HS-5 (cell line): ENCODE data around the gene HEG1.
"Not testable (repeated sequence)": the region's sequence is repeated elsewhere in the genome, so short reads cannot be mapped to it uniquely, and the experiment has no call there.

Experiments
- DNase-seq: peaks from one replicate; pipeline ENCODE4 v3.0.0-alpha.2; 2012; ENCODE audit warnings: low read depth

HEG1 gene

GRCh38 chr3:124984754-124985153, 71.0 kb downstream of the HEG1 start:
- no peak for DNase-seq

GRCh38 chr3:124982855-124983254, 72.9 kb downstream of the HEG1 start:
- DNase-seq: no peak

- DNase-seq: no peak
Observed at GRCh38 chr3:124981472-124981871, 74.3 kb downstream of the HEG1 start.

GRCh38 chr3:124978627-124979026, 77.2 kb downstream of the HEG1 start:
- no peak for DNase-seq

GRCh38 chr3:124976383-124976782, 79.4 kb downstream of the HEG1 start:
- DNase-seq: no peak

GRCh38 chr3:124974691-124975090, 81.1 kb downstream of the HEG1 start:
- no peak for DNase-seq

GRCh38 chr3:124973290-124973689, 82.5 kb downstream of the HEG1 start:
- no peak for DNase-seq

- DNase-seq: no peak
Observed at GRCh38 chr3:124972457-124972856, 83.3 kb downstream of the HEG1 start.

GRCh38 chr3:124969963-124970722, 85.7 kb downstream of the HEG1 start:
- no peak for DNase-seq

- DNase-seq: no peak
Observed at GRCh38 chr3:124969190-124969589, 86.6 kb downstream of the HEG1 start.

GRCh38 chr3:124967964-124968363, 87.8 kb downstream of the HEG1 start:
- DNase-seq: no peak

- DNase-seq: no peak
Observed at GRCh38 chr3:124966521-124967445, 89.0 kb downstream of the HEG1 start.

GRCh38 chr3:124965413-124965812, 90.4 kb downstream of the HEG1 start:
- DNase-seq: no peak

- peak; percentile 40 for DNase-seq
Observed at GRCh38 chr3:124964387-124964786, 91.4 kb downstream of the HEG1 start.

- no peak for DNase-seq
Observed at GRCh38 chr3:124963755-124964154, 92.0 kb downstream of the HEG1 start.

- DNase-seq: no peak
Observed at GRCh38 chr3:124962403-124962940, 93.3 kb downstream of the HEG1 start.

- DNase-seq: no peak
Observed at GRCh38 chr3:124960698-124961097, 95.1 kb downstream of the HEG1 start.

GRCh38 chr3:124960105-124960504, 95.7 kb downstream of the HEG1 start:
- DNase-seq: no peak

GRCh38 chr3:124957951-124958350, 97.8 kb downstream of the HEG1 start:
- not testable (repeated sequence) for DNase-seq

- DNase-seq: no peak
Observed at GRCh38 chr3:124952282-124952855, 103.4 kb downstream of the HEG1 start.

- peak; percentile 64 for DNase-seq
Observed at GRCh38 chr3:124951511-124952281, 104.1 kb downstream of the HEG1 start.

GRCh38 chr3:124950026-124950425, 105.8 kb downstream of the HEG1 start:
- DNase-seq: no peak
